Astrocyte of the hippocampus (primary cell): ENCODE results near the gene SULT6B1.
"Not testable (repeated sequence)": the region's sequence is repeated elsewhere in the genome, so short reads cannot be mapped to it uniquely, and the experiment has no call there.

Source experiments
- DNase-seq: peaks from one replicate; pipeline ENCODE4 v3.0.0; 2011; ENCODE audit warnings: low read depth, low spot score

SULT6B1 gene, protein sequence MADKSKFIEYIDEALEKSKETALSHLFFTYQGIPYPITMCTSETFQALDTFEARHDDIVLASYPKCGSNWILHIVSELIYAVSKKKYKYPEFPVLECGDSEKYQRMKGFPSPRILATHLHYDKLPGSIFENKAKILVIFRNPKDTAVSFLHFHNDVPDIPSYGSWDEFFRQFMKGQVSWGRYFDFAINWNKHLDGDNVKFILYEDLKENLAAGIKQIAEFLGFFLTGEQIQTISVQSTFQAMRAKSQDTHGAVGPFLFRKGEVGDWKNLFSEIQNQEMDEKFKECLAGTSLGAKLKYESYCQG

DNA sequence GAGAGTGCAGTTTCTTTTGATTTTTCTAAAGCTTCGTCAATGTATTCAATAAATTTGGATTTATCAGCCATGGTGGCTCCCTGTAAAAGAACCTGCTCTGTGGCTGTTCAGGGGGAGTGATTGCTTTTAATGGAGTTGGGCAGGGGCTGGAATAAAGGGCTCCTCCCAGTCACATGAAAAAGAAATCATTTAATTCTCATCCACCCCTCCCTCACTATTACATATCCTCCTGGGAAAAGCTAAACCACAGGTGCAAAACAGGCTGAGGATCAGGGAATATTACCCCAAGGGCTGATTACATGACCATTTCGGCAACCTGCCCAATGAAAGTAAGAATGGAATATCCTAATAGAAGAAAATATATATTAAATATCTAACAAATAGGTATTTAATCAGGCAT is at the start of gene SULT6B1:
Gene SULT6B1, minus strand, starts transcription at position 101 of the 400 bp plus-strand sequence. Its CDS starts 30 bp downstream, at position 71.
- DNase-seq: no peak

DNA sequence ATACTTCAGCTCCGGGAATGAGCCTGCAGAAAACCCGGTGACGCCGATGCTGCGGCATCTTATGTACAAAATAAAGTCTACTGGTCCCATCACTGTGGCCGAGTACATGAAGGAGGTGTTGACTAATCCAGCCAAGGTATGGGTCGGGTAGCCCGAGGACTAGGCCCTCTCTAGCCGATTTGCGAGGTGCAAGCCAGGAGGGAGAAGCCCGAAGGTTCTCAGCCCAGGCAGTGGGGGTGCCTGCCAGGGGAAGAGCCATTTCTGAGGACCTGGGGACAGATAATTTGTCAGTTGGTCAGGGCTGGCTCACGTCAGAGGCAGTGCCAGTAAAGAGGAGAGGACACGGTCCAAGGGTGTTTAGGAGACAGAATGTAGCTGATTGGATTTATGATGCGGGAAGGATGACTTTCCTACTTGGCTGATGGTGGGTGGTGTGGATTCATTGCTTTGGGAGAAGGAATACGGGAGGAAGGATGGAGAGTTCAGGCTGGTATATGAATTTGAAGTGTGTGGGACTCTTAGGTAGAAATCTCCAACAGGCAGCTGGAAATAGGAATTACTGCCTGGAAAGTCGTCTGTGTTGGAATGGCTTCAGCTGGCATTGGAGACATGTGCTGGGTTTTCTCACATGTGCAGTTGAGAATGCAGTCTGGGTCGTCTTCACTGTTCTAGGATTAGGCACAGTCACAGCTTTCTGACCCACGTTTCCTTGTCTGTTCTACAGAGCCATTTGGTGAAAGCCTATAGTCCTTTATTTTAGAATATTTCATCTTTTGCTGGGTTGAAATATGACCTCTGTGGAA is 43.9 kb upstream of the SULT6B1 start:
- DNase-seq: peak; percentile 34

DNA sequence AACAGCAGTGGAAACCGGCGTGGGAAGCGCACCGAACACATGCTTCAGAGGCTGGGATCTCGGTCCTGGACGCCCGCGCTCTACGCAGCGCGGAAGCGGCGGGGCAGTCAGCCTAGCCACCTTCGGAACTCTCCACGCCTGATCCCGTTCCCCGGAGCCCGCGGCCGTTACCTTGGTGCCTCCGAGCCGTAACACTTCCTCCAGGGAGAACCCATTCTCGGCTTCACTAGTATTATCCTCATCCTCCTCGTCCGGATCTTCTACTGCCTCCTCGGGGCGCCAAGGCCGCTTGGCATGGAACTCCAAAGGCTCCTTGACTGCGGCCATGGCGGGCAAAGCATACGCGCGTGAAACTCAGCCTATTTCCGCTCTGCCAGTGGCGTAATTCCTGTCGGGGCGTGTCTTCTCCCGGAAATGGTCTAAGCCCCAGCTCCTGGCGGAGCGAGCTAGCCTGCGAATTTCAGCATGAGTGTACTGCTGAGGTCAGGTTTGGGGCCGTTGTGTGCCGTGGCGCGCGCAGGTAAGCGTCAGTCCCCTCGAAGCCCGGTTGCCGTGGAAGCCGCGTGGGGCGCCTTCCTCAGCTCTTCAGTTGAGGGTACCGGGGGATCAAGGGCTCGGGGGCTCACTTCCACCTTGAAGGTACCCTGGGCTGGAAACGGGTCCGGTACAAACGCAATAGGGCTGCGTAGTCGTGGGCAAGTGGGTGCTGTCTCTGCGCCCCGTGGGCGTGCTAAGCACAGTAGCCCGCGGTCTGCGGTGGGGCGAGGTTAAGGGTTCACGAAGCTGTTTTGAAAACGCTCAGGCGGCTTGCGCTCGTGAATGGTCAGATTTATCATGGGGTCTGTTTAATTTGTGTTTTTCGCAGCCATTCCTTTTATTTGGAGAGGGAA is 43.0 kb upstream of the SULT6B1 start, which contains the start of the genes CEBPZ and NDUFAF7:
Gene CEBPZ, minus strand, starts transcription at position 356 of the 890 bp plus-strand sequence. Its CDS starts 29 bp downstream, at position 327.
Gene NDUFAF7, plus strand, starts transcription at position 418 of the 890 bp plus-strand sequence. Its CDS starts 48 bp downstream, at position 466.
- DNase-seq: peak; percentile 96

DNA sequence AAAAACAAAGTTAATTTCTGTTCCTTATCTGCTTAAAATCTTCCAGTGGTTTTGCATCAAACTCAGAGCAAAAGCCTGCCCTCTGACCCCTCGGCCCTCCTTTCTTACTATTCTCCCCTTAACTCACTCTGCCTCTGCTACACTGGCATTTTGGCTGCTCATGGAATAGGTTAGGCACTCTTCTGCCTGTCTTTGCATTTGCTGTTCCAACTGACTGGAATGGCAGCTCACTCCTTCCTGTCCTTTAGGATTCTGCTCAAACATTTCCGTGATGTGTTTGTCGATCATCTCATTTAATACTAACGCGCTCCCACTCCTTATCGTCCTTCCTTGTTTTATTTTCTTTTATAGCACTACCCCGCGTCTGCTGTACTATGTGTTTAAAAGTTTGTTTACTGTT is 42.1 kb upstream of the SULT6B1 start:
- DNase-seq: peak; percentile 11

DNA sequence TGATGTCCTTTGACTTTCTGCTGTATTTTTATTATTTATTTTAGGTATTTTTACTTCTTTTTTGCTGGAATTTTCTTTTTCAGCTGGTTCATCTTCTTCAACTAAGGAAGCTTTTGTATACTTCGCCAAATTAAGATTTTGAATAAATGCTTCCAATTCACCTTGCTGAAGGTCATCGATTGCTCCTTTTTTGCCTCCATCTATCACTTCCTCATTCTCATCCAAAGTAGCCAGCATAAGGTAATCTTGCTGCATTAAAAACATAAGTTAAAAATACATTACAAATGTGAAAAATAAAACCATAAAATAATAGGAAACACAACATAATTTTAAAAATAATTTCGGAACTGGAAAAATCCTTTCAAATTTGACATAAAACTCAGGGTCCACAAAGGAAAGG is 40.3 kb upstream of the SULT6B1 start:
- DNase-seq: no peak

DNA sequence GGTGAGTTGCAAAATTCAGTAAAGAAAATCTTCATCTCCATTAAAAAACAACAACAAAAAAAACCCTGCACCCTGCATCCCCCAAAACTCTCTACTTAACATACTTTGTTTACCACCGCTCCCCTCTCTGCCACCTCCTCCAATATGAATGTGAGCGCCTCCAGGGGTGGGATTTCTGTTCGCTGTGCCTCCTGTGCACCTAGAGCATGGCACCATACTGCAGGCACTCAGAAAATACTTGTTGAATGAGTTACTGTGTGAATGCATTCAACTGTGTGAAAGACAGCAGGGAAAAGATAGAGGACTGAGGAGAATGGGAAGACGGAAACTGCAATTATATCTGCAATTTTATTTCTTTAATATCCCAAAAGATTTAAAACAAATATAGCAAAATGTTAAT is 38.4 kb upstream of the SULT6B1 start:
- no peak for DNase-seq

DNA sequence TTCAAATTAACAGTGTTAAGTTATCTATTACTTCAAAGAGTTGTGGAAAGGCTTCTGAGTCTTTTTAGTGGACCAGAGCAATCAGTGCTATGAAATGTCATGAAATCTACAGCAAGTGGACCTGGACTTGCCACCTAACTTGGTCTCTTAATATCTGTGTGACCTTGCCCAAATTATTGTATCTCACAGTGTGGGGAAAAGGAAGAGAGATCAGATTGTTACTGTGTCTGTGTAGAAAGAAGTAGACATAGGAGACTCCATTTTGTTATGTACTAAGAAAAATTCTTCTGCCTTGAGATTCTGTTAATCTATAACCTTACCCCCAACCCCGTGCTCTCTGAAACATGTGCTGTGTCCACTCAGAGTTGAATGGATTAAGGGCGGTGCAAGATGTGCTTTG is 36.7 kb upstream of the SULT6B1 start:
- DNase-seq: not testable (repeated sequence)

DNA sequence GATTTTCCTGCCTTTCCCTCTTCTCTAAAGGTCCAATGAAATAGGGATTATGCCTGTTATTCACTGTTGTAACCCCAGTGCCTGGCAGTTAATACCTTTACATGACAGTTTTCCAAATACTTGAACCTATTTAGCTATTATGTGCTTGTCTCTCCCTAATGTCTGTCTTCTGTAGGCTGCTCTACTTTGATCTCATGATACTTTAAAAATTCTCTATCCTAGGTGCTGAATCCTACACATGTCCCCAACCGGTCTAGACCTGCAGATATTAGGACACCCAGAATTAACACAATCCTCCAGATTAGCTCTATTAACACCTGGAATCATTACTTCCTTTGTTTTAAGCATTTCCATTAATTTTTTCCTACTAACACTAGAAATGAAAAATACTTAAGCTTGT is 35.6 kb upstream of the SULT6B1 start:
- DNase-seq: no peak

DNA sequence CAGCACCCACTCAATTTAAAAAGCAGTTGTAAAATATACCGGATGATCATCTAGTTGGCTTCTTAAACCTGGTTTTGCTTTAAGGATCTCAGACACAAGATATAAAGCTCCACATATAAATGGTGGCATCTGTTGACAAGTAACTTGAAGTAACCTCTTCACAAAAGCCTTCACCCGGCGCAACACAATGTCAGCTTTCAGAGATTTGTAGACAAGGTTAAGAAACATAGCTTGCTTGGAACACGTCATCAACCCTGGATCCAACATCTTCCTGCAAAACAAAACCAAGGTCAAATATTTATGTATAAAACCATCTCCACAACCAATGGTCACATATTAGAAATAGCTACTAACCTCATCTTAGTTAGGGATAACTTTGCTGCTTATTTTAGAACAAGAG is 34.7 kb upstream of the SULT6B1 start:
- no peak for DNase-seq

DNA sequence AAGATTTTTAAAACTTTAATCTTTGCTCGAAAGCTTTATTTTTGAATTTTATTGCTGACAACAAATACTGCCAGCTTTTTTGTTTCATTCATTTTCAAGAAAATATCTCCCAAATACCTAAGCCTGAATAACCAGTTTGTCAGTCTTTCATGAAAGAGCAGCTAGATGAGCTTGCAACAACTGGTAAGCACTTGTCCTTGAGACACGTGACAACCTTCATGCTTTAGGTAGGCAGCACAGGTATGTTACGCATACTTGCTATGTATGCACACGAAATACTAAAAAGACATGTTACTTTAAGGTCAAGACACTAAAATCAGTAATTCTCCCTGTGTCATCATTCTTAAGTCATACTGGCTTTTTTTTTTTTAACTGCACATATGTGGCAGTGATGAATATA is 30.6 kb upstream of the SULT6B1 start:
- no peak for DNase-seq

DNA sequence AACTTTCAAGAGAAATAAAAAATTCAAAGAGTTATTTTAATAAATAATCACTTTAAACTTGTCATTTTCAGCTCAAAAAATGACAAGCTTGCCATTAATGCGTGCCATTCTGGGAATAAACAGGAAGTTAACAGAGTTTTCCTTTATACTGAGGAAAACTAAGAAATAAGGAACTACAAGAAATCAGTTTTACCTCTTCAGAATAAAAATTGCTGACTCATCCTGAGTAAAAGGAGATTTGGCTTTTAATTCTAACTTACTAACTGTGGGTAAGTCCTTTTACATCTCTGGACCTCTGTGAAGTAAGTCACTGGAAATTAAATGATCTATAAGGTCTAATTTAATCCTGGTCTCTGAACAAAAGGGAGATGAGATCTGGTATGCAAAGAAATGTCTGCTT is 26.8 kb upstream of the SULT6B1 start:
- DNase-seq: no peak

DNA sequence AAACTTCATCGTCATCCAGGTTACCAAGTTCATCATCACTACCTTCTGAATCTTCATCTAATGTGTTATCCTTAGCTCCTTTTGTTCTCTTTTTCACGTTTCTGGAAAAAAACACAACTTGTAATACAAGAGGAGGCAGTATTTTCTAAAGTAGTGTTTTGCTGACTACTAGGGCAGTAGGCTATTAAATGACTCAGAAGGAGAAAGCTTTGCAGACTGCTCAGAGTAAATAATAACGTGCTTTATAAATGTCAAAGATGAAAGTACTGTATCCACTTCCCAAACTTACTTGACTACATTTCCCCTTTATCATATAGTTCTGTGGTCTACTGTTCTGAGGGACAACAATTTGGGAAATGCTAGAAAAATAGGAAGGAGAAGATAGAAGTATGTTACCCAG is 23.5 kb upstream of the SULT6B1 start:
- no peak for DNase-seq

DNA sequence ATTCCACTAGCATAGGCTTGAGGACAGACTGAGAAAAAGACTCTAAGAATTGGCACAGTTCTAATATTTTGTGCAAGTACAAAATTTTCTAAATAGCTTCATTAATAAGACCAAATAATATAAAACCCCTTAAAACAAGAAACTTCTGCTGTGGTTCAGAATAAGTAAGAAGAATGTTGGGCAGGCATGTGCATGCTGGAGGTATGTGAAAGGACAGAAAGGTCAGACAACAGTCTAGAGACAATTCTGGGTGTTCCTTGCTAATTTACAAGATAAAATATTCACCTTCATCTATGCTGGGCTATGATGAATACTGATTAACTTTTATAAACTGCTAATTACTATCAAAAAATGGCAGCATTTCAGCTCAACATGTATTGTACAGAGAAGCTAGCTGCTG is 22.7 kb upstream of the SULT6B1 start:
- DNase-seq: no peak

DNA sequence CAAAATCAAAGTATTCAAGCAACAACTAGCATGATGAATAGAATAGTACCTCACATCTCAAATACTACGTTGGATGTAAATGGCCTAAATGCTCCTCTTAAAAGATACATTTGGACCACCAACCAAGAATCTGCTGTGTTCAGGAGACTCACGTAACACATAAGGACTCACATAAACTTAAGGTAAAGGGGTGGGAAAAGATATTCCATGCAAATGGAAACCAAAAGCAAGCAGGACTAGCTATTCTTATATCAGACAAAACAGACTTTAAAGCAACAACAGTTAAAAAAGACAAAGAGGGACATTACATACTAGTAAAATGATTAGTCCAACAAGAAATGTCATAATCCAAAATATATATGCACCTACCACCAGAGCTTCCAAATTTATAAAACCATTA is 18.3 kb upstream of the SULT6B1 start:
- not testable (repeated sequence) for DNase-seq

DNA sequence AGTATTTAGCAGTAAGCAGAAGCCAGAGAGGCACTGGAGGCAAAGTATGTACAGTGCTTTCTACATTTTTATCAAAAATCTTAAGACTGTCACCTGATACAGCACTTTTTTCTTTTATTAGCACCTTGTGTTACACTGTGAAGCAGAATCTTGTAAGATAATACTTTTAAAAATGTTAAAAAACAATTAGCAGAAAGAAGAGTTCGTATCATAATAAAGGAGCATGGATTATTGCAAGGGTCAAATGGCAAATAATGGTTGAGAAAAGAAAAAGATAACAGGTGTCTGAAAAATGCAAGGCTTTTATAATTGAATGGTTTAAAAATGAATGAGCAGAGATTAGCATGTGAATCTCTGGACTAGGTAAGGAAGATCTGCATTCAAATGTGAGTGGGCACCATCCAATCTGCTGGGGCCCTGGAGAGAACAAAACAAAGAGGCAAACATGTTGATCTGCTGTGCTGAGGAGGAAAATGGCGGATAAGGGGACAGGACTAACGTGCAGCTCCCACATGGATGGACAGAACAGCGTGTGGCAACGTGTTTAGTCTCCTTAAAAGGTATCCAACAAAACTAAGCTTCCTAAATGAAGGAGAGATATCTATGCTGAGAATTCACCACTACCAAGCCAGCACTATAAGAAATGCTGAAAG is 17.3 kb upstream of the SULT6B1 start:
- DNase-seq: no peak

DNA sequence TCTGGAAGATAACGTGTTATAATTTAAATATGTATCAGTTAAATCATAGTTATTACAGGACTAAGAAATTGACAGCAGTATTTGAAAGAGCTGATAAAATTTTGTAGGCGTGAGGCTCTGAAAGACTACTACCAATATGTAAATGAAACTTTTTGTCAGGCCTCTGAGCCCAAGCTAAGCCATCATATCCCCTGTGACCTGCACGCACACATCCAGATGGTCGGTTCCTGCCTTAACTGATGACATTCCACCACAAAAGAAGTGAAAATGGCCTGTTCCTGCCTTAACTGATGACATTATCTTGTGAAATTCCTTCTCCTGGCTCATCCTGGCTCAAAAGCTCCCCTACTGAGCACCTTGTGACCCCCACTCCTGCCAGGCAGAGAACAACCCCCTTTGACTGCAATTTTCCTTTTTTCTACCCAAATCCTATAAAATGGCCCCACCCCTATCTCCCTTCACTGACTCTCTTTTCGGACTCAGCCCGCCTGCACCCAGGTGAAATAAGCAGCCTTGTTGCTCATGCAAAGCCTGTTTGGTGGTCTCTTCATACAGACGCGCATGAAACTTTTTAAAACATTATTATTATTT is 16.7 kb upstream of the SULT6B1 start:
- DNase-seq: not testable (repeated sequence)

DNA sequence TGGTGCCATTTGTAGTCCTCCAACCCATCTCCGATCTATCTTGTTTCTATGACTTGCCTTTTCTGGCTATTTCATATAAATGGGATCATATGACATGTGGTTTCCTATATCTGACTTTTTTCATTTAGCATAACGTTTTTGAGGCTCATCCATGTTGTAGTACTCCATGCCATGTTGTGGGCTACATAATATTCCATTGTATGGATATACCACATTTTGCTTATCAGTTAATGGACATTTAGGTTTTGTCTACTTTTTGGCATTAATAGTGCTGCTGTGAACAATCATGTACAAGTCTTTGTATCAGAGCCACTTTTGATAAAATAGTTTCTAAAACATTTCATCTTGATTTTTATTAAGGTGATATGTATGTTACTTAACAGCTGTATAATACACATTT is 15.2 kb upstream of the SULT6B1 start:
- DNase-seq: no peak

DNA sequence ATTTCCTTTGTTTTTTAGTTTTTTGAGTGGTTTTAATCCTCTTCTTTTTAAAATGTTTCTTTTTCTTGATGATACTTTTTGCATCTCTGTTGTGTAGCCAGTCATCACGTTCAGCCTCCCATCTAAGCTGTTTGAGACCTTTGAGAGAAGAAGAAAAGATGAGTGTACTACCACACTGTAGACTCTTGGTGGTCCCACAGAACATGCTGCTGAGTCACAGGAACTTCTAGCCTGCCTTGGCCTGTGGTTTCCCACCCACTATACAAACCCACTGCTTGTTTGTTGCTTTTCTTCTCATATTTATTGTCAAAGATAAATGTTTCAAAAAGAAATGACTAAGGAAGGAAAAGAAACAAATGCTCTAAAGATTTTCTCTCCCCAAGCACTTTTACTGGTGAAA is 13.3 kb upstream of the SULT6B1 start:
- peak; percentile 50 for DNase-seq

DNA sequence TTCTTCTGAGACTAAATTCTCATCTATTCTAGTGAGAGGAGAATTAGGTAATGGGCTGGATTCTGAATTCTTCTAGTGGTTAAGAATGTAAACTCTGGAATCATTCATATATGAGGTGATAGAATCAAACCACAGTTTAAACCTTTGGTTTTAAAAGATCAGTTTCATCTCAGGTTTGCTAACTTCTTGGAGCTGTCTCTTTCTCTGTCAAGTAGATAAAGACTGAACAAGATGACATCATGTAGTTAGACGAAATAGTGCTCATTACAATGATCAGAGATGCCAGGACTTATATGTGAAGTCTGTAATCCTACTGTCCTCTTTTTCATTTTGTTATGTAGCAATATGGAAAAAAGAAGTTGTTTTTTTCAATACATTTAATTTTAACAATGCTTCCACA is 12.7 kb upstream of the SULT6B1 start:
- no peak for DNase-seq

DNA sequence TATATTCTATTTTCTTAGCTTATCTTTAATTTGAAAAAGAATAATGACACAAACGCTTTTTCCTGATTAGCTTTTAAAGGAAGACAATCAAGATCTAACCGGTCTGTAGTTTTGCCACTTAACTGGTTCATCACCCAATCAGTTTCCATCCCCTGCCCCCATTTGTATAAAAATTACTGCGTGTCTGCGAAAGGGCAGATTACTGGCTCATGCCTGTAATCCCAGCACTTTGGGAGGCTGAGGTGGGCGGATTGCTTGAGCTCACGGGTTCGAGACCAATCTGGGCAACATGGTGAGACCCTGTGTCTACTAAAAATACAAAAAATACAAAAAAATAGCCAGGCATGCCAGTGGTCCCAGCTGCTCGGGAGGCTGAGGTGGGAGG is 10.2 kb upstream of the SULT6B1 start:
- DNase-seq: no peak
